GM20000 (cell line): Measurements from ENCODE around the gene BPHL.
A peak's percentile ranks its signal among the peaks of the same experiment; 100 is the strongest.
"Not testable (repeated sequence)": the region's sequence is repeated elsewhere in the genome, so short reads cannot be mapped to it uniquely, and the experiment has no call there.

Experiments used
- DNase-seq: peaks from one replicate; pipeline ENCODE4 v3.0.0; 2012; ENCODE audit warnings: low spot score
- TF ChIP-seq, protein P1 (sequence below): IDR thresholded peaks from 2 replicates; pipeline ENCODE4 v1.5.1; 2012; ENCODE audit warnings: mild to moderate bottlenecking, control low read depth; ENCODE audit errors: extremely low read depth, missing control alignments

Gene BPHL

DNA sequence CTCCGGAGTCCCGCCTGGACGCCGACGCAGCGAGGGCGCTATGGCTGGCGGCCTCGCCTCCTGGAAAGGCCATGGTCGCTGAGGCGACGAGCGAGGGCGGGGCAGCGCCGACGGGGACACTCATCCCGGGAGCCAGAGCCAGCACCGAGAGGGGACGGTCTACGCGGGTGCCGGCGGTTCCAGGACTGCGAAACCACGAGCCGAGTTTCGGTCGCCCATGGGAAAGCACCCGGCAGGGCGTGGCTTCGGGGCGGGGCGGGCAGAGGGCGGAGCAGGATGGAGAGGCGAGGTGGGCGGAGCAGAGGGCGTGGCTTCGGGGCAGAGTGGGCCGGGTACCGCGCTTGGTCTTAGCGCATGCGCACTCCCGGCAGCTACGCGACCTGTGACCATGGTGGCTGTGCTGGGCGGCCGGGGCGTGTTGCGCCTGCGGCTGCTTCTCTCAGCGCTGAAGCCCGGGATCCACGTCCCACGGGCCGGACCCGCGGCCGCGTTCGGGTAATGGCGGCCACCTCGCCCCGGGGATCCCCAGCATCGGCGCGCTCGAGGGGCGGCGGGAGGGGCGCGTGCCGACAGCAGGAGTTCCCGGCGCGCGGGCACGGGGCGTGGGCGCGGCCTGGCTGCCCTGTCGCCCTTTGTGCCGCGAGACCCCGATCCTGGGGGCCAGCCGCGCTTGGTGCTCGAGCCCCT, at the start of gene BPHL:
TSS of gene BPHL (plus strand) at position 359 of the 687 bp plus-strand sequence. CDS start at position 389, 30 bp downstream.
- peak; percentile 100 for DNase-seq
- TF ChIP-seq, protein P1, sequence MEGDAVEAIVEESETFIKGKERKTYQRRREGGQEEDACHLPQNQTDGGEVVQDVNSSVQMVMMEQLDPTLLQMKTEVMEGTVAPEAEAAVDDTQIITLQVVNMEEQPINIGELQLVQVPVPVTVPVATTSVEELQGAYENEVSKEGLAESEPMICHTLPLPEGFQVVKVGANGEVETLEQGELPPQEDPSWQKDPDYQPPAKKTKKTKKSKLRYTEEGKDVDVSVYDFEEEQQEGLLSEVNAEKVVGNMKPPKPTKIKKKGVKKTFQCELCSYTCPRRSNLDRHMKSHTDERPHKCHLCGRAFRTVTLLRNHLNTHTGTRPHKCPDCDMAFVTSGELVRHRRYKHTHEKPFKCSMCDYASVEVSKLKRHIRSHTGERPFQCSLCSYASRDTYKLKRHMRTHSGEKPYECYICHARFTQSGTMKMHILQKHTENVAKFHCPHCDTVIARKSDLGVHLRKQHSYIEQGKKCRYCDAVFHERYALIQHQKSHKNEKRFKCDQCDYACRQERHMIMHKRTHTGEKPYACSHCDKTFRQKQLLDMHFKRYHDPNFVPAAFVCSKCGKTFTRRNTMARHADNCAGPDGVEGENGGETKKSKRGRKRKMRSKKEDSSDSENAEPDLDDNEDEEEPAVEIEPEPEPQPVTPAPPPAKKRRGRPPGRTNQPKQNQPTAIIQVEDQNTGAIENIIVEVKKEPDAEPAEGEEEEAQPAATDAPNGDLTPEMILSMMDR, result no peak

DNA sequence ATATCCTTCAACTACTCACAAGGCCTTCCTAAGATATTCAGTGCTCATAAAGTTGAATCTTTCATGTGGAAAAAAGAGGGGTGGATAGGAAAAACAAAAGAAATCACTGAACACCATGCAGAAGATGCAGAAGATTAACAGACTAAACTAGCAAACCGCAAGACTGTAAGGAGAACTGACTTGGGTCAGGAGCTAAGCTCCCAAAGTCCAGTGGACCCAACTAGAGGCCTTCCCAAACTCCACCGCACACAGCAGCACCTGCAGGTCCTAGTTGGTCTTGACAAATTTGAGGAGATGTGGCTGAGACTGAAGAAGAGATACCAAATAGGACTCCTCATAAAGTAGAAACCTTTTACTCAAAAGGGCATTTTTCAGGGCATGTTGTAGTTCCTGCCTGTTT, 46.9 kb upstream of the BPHL start:
- TF ChIP-seq, protein P1, result no peak
- no peak for DNase-seq

DNA sequence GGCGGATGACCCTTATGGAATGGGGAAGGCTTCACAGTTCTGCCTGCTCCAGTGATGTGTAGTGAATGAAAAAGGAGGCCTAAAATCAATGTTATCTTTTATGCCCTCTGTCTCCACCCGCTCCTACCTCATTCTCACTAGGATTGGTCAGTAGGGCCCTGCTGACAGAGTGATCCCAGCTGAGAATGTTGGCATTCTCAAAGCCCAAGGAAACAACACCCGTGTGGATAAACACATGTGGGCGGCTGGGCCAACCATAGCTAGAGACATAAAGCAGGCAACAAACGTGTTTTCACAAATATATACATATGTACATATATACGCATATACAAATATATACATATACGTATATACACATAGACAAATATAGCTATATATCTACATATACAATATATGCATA, 45.7 kb upstream of the BPHL start:
- TF ChIP-seq, protein P1, result no peak
- no peak for DNase-seq

DNA sequence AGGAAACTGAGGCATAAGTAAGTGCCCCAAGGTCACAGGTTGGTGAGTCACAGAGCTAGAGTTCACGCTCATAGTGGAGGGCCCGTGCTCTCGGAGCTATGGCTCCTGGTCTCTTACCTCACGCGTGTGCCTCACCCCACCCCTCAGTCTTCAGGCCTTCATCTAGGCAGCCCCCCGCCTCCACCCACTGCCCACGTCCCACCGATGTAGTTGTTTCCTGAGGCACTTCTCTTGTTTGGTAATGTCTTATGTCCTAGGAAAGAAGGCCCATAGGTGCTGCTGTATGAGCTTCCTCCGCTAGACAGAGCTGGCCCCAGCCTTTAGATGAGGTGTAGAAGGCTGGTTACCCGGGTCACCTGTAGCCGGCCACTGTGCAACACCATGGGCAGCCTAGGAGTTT, 45.1 kb upstream of the BPHL start:
- TF ChIP-seq, protein P1, result no peak
- no peak for DNase-seq

DNA sequence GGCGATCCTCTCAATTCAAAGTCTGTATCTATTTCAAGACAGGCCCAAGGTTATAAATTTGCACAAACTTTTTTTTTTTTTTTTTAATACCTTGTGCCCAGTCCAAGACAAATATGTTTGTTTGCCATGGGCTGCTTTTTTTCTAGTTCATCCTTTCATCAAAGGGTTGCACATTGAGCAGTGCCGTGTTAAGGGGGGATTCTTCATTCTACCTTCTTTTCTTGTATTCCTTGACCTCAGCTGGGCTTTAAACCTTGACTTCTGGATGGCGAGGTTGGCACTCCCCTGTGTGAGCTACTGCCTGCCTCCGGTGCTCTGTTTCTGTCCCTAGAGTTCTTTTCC, 42.8 kb upstream of the BPHL start:
- TF ChIP-seq, protein P1, result no peak
- no peak for DNase-seq

DNA sequence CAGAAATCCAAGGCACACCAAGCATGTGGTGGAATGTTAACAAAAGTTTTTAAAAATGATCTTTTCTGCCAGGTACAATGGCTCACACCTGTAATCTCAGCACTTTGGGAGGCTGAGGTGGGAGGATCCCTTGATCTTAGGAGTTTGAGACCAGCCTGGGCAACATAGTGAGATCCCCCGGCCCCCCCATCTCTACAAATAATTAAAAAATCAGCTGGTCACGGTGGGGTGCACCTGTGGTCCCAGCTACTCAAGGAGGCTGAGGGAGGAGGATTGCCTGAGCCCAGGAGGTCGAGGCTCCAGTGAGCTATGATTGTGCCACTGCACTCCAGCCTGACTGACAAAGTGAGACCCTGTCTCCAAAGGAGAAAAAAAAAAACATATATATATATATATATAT, 42.2 kb upstream of the BPHL start:
- TF ChIP-seq, protein P1, result no peak
- DNase-seq, result no peak

DNA sequence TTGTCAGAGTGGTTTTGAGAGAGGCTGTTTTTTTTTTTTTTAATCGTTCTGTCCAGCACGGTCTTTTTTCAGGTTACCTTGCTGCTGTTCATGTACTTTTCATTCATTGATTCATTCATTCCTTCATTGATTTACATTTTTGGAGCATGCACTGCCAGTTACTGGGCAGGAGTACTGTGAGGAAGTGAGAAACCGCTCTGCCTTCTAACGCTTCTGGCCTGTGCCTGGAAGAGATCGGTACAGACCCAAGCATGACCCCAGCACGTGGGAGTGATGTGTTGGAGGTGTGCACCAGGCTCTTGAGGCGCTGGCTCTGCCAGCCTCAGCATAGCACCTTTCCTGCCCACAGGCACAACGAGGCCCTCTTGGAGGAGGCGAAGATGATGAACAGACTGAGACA, 41.1 kb upstream of the BPHL start:
- TF ChIP-seq, protein P1, result no peak
- no peak for DNase-seq

DNA sequence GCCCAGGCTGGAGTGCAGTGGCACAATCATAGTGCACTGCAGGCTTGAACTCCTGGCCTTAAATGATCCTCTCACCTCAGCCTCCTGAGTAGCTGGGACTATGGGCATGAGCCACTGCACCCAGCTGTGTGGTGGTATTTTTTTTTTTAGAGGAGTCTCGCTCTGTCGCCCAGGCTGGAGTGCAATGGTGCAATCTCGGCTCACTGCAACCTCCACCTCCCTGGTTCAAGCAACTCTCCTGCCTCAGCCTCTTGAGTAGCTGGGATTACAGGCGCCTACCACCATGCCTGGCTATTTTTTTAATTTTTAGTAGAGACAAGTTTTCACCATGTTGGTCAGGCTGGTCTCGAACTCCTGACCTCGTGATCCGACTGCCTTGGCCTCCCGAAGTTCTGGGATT, 39.6 kb upstream of the BPHL start:
- not testable (repeated sequence) for DNase-seq
